NCI-H2227 treated with DMSO at 0.1 percent for 48 hours (cell line): ENCODE data around the gene SH3BP5.

Experiments
- DNase-seq: peaks from one replicate; lab custom pipeline; 2025; lab: John Stamatoyannopoulos, UW

SH3BP5 gene

DNA sequence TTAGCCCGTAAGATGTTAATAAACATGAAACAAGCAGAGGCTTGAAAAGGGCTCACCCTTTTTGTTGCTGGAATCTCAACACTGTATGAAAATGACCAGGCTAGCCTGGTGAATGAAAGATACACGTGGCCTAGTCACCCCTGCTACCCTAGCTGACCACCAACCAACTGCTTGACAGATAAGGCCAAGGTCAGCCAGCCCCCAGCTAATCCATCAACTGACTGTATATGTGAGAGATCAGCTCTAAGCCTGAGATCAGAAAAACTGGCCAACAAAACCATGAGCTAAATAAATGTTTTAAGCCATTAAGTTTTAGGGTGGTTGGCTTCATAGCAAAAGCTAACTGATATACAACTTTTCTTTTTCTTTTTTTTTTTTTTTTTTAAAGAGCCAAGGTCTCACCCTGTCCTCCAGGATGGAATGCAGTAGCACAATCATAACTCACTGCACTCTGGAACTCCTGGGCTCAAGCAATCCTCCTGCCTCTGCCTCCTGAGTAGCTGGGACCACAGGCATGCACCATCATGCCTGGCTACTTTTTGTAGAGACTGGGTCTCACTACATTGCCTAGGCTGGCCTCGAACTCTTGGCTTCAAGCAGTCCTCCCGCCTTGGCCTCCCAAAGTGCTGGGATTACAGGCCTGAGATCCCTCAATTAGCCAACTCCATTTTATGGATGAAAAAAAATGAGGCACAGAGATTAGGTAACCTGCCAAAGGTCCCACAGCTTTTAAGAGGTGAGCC is 34.6 kb downstream of the SH3BP5 start:
- no peak for DNase-seq

DNA sequence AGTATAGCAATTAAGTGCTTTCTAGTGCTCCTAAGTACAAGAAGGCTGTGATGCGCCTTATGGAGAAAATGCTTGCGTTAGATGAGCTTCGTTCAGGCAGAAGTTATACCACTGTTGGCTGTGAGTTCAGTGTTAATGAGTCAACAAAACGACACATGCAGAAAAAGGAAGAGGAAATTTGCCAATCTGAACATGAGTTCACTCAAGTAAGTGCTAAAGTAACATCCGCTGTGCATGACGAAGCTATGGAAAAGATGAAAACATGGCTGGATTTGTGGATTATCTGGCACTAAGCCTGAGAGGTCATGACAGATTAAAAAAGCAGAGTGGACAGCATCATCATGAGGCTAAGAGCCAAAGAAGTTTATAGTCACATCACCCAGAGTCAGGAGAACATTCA is 36.9 kb downstream of the SH3BP5 start:
- DNase-seq, result no peak

DNA sequence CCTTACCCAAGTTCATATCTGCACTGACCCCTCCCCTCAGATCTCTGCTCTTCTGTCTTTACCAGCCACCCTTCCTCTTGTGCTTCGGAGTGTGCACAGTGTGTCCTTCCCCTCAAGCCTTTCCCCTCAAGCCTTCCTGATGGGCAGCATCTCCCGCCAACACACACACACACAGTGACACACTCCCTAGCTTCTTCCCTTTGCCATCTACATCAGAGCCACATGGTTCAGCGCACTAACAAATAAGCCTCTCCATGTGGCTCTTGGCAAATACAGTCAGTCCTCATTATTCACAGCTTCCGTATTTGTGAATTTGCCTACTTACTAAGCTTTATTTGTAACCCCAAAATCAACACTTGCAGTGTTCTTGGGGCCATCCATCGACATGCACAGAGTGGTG is 37.5 kb downstream of the SH3BP5 start:
- DNase-seq, result no peak

DNA sequence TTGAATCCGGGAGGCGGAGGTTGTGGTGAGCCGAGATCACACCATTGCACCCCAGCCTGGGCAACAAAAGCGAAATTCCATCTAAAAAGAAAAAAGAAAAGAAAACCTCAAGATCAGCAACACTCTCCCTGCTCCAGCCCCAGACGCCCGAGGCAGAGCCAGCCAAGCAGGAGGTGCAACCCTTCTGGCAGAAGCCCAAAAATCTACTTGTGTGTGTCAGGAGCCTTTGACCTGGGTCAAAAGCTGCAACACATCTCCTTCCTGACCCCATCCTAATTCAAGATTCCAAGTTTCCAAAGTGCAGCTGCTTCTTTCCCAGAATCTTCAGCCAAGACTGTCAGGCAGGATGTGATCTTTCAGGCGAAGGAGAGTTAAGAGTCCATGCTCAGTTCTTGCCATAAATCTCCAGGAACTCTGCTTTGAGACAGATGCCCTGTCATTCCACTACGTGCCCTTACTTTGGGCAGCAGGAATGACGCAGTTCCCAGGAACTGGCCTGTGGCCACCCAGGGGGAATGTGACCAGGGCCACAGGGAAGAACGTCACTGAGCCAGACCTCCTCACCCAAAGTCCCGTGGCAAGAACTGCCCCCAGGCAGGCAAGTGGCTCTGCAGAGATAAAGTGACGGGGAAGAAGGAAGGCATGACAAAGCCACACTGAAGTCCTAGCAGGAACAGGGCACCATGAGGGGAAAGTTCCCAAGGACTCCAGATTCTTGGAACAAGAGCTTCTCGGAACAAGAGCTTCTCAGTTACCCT is 39.4 kb downstream of the SH3BP5 start:
- DNase-seq, result no peak

DNA sequence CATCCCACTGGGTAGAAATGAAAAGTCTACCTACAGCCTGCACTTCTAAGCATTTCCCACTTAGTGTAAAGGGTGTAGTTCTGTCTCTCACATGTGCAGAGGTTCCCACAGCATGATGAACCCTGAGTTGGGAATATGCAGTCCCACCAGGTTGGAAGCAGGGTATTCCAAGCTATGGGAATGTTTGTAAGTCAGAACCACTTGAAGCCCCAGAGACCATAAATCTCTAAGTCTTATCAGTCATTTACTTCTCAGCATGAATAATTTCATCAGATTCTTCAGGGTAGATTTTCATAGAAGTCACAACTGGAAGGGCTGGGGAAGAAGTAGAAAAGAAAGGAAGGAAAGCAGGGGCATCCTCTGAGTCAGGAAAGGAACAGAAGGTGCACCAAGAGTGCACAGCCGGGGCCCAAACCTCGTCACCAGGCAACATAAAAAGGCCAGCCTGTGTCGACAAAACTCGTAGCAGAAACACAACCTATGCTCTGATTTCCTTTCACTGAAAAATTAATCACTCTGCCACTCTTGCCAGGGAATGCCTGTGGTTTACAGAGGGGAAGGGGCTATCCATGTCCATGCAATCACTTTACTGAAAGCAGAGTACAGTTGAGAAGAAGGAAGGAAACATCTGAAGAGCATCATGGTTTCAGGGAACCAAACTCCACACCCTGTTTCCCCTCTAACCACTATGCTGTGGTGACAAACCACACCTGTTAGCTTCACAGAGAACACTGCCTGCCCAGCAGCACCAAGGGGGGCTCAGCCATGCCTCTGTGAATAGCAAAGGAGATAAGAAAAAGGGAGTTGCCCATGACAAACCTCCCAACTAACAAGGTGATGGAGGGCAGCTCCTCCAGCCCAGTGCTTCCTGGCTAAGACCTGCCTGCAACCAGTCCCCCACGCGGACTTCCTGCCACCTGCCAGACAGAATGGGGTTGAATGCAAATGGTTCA is 40.5 kb downstream of the SH3BP5 start:
- no peak for DNase-seq

DNA sequence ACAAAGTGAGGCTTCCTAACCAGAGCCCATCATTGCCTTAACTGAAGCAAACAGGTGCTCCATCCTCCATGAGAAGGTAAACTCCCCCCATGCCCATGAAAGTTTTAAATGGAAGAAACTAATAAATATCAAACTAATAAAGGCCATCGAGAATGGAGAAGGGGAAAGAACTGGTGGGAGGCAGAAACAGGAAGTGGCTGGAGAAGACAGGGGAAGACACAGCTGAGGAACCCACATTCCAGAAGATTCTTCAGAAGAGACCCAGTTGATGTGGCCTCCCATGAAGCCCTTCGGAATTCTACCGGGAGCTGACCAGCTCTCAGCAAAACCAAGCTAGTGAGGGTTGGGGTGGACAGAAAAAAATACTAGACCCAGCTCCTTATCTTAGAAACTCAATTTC is 41.6 kb downstream of the SH3BP5 start:
- DNase-seq, result no peak

DNA sequence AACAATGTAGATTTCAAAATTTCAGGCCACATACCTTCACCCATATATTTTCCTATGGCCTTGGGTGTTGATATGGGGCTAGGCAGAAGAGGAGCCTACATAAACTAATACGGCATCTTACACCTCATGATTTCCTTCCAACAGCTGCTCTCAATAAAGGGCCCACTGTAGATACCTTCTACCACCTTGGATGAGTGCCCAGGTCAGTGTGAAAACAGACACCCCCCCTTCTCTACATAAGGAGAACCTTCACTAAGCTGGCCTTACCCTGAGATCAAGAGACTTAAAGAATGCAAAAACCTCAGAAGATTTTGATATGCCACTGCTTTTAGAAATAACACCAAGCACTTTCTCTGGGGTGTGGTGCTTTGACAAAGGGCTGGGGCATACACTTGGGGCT is 42.7 kb downstream of the SH3BP5 start:
- DNase-seq, result no peak

DNA sequence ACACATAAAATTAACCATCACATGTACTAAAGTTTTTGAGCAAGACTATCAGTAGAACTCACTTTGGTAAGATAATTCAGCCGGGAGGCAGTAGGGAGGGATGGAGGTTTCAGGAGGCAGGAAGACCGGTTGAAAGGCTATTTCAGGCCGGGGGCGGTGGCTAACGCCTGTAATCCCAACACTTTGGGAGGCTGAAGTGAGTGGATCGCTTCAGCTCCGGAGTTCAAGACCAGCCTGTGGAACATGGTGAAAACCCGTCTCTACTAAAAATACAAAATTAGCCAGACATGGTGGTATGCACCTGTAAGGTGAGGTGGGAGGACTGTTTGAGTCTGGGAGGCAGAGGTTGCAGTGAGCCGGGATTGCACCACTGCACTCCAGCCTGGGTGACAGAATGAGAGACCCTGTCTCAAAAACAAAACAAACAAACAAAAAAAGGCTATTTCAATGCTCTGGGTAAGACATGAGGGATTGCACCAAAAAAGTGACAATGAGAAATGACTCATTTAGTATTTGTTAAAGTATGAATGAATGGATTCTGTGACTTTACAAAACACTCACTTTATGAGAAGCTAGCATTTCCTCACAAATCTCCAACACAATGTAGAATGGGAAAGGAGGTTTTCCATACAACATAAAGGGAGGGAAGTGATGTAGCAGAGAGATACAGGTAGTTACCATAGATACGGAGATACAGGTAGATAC is 43.9 kb downstream of the SH3BP5 start:
- DNase-seq, result no peak

DNA sequence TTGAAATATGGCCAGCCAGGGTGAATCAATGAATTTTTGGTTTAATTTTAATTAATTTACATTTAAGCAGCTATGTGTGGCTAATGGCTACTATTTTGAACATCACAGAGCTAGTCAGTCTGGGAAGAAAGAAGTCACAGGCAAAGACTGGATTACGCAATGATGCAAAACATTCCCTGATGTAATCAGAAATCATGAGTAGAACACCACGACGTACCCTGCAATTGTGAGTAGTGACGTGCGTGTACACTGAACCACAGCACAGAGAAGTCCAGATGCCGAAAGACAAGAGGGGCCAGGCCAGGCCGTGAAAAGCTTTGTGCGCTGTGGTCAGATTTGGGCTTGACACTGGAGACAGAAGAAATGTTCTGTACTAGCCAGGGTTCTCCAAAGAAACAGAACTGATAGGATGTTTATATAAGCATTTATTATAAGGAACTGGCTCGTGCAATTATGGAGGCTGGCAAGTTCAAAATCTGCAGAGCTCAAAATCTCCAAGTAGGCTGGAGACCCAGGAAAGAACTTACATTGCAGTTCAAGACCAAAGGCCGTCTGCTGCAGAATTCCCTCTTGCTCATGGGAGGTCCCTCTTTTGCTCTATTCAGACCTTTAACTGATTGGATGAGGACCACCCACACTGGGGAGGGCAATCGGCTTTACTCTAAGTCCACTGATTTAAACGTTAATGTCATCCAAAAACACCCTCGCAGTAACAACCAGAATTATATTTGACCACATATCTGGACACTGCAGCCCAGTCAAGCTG is 44.6 kb downstream of the SH3BP5 start:
- DNase-seq, result no peak

DNA sequence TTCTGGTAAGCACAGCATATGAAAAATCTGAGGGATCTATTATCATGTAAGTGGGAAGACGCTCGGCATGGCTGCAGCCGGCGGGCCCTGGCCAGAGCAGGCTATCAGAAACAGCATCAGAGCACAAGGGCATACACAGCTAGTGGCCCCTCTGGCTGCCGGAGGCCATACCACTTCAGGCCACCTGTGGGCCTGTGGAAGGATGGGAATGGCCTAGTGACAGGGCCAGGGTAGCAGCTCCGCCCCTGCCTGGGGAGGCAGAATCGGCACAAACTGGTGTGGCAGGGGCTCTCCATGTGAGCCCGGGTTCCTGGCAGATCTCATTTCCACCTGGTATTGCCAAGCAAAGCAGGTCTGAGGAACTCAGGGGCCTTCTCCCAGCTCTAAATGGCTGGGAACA is 46.4 kb downstream of the SH3BP5 start:
- no peak for DNase-seq

DNA sequence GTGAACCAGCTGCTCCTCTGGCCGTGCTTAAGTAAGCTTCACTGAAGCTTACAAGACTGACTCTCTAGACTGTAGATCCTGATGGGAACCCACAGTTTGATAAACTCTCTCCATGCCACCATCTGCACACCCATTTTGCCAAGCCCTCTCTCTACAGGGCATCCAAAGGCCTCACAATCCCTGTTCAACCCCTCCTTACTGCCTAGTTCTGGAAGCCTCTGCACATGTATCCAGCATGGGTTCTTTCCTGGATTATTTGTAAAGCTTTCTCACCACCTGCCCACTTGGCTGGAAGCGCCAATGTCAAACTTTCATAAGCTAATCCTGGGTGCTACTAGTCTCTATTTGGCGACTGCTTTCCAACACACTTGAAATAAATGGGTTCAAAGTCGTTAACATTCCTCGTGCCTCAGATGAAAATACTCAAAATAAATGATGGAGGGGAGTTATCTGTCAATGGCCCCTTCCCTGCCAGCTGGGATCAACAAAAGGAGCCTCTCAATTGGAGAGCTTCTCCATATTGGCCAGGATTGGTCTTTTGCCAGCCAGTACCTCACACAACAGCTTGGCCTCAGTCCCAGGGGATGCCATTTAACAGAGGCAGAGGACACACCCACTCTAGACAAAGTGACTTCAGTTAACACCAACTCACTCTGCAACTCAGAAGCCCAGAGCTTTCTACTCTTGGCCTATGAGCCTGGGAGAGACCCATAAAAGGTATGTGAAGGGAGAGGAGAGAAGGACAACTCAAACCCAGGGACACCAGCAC is 48.1 kb downstream of the SH3BP5 start:
- DNase-seq, result no peak

DNA sequence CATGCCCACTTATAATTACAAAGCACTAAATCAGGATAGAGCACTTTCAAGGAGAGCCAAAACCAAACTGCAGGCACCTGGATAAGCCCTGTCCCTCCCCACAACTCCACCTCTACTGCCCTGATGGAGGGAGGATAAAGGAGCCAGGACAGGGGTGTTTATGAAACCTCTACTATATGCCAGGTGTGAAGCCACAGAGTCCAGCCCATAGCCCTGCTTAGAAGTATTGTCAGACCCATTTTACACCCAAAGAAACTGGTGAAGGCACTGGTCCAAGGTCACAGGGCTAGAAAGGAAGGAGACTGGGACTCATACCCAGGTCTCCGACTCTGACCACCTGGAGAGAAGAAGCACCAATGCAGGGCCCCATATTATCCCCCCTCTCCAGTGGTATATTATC is 48.7 kb downstream of the SH3BP5 start:
- no peak for DNase-seq

DNA sequence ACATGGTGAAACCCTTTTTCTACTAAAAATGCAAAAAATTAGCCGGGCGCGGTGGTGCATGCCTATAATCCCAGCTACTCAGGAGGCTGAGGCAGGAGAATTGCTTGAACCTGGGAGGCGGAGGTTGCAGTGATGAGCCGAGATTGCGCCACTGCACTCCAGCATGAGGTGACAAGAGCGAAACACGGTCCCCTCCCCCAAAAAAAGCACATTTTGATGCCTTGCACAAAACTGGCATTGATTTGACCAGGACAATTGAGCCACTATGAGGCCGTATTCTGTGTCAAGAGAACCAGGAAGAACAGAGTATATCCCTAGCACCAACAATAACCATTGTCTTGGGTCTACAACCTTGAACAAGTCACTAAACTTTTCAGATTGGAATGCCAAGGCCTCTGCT is 50.6 kb downstream of the SH3BP5 start:
- DNase-seq, result no peak

DNA sequence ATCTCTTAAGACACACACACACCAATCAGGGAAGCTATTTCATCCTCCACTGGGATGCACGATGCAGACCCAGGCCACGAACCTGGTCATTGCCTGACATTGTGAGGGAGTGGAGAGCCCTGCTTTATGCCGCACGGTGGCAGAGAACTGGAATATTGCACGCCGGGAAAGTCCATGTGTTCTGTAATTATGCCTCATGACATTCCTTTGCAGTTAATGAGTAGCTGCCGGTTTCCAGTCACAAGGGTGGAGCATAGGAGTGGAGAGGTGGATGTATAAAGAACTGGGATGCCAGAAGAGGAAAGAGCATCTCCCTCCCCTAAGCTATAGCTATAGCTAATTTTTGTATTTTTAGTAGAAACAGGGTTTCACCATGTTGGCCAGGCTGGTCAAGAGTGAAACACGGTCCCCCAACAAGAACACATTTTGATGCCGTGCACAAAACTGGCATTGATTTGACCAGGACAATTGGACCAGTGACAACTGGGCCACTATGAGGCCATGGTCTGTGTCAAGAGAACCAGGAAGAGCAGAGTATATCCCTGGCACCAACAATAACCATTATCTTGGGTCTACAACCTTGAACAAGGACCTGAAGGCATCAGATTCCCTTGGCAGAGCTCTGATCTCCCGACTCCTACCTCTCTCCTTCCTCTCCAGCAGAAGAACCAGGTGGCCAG is 51.4 kb downstream of the SH3BP5 start:
- no peak for DNase-seq

DNA sequence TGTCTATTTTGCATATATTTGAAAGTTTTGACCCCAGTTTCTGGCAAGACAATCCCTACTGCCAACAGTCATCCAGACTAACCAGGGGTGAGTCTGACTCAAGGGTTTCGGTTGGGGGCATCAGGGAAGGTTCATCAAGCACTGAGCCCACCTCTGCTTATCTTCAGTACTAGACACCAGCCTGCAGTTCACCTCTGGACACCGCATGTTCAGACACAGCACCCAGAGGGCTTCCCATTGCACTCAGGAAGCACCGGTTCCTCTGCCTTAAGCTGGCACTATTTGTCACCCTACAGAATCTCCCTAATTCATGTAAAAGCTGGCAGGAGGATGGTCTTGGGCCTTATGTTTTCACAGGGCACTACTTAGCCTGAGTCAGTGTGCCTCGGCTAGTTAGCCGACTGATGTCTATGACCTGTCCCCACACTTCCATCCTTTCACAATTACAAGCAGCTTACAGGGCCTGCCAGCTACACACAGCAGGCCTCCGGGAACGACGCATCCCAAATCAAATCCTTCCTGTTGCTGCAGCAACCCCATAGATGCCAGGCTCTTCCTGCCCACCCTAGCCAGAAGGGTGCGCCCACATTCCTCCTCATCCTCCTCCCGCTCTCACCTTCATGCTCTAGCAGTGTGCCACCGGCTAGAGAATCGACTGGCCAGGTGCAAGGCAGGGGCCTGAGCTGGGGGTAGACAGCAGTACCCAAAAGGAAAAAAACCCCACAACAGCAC is 52.5 kb downstream of the SH3BP5 start:
- DNase-seq, result no peak

DNA sequence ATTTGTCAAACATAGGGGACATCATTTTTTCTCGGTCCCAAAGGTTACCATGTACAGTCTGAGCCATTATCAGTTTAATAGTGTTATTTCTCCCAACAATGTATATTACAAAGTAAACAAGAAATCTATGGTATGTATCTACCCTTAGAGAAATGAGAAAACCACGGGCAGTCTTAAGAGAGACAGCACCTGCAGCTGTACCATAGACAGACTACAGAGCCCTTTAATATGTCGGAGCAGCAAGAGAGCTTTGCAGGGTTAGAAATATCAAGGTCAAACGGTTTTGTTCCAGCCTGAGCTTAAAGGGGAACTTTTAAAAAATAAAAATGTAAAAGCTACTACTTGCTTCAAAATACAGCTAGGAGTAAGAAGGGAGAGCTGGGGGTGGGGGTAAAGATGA is 53.2 kb downstream of the SH3BP5 start:
- no peak for DNase-seq

DNA sequence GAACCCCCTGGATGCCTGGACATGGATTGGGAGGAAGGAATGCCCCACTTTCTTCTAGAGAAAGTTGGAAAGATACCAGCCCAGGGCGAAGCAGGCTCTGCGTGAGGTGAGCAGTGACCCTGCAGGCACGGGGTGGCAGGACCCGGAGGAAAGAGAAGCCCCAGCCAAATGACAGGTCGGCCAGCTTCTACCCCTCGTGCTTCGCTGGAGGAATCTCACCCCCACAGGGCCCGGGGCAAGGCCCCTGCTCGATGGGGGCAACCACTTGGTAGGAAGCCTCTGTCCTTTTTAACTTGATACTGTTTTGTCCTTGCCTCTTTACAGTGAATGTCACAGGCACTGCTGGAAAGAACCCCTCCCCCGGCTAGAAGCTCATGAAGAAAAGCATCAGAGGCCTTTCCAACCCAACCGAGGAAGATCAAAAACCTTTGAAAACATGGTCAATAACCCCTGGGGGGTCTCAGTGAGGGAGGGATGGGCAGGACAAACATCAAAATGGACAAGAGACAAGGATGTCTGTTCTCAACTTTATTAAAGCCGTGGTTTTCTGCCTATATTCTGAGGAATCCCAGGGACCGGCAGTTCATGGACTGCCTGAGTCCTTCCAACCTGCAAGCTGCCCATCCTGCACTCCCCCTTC is 54.4 kb downstream of the SH3BP5 start:
- DNase-seq, result no peak

DNA sequence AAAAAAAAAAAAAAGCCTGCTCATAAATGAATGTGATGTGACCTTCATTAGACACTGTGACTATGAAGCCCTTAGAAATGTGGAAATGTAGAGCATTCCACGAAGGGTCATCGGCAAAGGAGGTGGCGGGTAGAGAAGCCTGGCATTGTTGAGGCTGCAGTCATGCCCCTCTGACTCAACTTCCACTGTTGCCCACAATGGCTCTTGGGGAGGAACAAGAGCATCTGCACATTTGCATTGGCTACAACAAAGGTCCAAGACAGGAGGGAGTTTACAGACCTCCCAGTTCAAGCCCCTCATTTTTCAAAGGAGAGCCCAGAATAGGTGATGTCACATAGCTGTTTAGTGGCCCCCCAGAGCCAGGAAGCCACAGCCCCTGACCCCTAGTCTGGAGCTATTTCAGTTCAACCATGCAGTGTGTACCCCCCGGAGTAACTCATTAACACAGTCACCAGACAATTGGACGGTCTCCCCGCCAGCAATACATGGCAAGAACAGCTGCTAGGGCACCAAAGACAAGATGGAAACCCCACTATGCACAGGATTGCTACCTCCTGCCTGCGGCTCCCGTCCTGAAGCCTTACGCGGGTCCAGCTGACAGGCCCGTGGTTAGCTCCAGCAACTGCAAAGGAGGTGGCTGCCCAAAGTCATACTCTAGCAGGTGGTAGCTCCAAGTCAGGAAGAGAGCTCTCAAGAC is 56.2 kb downstream of the SH3BP5 start:
- DNase-seq, result no peak
